Amniotic epithelial cell (primary cell): ENCODE measurements around the gene LAPTM4A.
A peak's percentile ranks its signal among the peaks of the same experiment; 100 is the strongest.

Experiments used
- DNase-seq: peaks from one replicate; pipeline ENCODE4 v3.0.0-alpha.2; 2010; ENCODE audit warnings: low read depth

LAPTM4A gene

GRCh38 chr2:20019747-20020146 is 31.7 kb downstream of the LAPTM4A start:
- DNase-seq = no peak

DNA sequence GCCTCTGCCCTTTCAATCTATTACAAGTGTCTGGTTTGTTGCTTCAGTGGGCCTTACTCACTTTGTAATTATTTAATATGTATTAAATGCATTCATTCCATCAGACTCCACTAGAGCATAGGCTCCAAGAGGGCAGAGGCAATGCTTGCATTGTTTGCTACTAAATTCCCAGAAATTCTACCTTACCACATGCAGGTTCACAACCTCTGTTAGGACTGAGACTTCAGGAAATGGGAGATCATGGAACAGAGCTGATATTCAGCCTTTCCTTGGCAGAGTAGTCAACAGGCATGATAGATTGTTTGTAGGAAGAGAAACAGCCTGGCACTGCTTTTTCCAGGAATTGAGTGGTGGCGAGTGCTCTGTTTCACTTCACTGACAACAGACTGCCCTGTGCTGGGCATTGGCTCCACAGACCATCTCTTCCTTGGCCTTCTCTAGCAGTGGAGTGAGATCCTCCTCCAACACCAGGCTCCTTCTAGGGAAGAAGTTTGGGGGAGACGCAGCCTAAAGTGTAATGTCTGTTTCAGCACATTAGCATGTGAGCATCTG is 32.8 kb downstream of the LAPTM4A start:
- DNase-seq = no peak

DNA sequence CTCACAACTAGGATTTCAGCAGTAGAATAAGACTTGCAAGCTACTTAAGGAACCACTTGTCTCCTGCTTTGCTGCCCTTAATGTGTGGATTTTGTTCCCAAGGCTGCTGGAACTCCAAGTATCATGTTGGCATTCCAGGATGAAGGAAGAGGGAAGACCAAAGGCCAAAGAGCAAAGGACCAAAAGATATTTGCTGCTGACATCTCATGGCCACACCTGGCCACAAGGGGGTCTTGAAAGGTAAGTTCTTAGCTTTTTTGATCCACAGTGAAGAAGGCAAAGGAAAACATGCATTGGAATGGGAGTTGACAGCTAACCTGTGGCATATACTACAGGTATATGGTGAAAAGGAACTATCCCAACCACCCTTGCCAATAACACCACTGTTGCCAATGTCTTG is 35.1 kb downstream of the LAPTM4A start:
- no peak for DNase-seq

- peak; percentile 55 for DNase-seq
Observed at GRCh38 chr2:20015482-20016083, 35.8 kb downstream of the LAPTM4A start.

DNA sequence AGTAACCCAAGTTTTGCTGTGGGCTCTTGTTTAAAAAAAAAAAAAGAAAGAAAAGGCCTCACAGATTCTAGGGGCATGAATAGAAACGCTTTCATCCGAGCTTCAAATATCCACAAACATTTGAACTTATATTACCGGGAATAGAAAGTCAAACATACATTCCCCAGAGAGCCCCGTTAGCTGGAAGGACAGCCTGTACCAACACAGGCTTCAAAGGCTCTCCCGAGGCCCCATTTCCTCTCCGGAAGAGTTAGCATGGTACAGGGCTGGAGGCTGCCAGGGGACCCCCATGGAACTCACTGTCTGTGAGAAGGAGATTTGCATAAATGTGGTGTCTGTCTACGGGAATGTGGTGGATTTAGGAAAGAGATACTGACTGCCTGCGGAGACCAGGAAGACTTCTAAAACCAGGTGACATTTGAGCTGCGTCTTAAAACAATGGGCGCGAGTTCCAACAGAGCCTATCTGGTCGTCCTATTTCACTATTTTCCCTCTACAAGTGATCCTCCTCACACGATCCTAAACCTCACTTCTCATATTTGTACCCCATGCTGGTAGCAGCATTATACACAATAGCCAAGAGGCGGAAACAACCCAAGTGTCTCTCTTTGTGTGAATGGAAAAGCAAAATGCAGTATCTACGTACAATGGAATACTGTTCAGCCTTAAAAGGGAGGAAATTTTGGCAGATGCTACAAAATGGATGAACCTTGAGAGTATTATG is 38.1 kb downstream of the LAPTM4A start:
- DNase-seq = no peak

DNA sequence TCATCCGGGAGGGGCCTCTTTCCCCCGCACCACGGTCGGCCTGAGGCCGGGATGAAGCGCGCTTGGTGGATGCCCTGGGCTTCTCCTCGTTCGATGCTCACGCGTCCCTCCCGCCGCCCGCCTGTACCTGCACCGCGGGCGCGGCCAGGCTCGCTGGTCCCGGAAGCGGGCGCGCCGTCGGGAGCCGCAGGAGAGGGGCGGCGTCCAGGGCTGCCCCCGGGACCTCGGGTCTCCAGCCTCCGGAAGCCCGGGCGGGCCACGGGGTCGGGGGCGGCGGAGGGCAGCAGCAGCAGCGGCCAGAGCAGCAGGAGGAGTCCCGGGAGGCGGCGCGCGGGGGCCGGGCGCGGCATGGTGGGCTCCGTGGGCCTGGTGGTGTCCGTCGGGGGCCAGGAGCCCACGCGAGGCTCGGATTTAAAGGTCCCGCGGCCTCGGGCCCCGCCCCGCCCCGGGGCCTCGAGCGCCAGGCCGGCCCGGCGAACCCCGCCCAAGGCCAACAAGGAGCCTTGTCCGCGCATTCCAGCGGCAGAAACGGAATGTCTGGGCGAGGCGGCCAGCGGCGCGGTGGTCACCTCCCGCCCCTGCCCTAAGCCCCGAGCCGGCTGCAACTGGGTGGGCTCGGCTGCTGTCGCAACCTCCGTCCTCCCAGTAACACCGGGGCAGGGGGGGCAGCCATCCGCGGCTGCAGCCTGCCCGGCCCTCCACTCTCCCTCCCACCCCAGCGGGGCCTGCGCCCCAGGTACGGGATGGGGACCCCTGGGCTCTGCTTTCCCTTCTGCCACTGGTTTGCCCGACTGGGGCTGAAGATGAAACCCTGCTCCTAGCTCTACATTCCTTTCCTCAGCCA is 38.9 kb downstream of the LAPTM4A start, which contains the start of gene MATN3:
TSS of gene MATN3 (minus strand) at position 387 of the 844 bp plus-strand sequence. CDS start at position 350, 37 bp downstream.
- DNase-seq = peak; percentile 15

- DNase-seq = no peak
Observed at GRCh38 chr2:20012032-20012281, 39.5 kb downstream of the LAPTM4A start.

DNA sequence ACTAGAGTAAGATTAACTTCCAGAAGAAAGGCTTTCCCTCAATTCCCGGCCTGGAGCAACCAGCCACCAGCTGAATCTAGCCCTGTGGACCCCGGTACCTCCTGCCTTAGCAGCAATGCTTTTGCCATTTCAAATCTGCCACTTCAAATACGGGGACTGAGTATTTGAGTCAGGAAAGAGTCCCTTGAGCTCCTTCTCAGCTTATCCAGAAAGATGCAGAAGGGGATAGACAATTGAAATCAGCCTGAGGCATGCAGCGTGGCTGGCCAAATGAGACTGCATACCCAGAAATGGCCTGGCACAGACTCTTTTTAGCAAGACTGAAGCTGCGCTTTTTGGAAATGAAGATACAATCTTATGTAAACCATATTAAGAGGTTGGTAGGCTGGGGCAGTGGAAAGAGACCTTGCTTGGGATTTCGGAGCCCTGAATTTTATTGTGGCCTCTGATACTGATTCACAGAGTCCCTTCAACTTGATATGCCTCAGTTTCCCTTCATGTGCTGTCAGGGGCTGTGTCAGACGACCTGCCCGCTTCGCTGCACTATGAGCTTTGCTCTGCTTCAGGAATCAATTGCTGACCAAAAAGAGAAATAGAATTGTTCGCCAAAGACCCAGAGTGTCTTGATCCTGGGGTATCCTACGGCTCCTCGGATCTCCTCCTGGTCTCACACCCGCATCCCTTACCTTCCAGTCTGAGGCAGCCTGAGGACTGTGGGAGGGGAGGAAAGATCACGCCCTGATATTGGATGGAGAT is 40.0 kb downstream of the LAPTM4A start:
- DNase-seq = no peak

- no peak for DNase-seq
Observed at GRCh38 chr2:20008703-20009102, 42.7 kb downstream of the LAPTM4A start.

- no peak for DNase-seq
Observed at GRCh38 chr2:20005891-20006470, 45.4 kb downstream of the LAPTM4A start.

GRCh38 chr2:20005067-20005627 is 46.3 kb downstream of the LAPTM4A start:
- no peak for DNase-seq

DNA sequence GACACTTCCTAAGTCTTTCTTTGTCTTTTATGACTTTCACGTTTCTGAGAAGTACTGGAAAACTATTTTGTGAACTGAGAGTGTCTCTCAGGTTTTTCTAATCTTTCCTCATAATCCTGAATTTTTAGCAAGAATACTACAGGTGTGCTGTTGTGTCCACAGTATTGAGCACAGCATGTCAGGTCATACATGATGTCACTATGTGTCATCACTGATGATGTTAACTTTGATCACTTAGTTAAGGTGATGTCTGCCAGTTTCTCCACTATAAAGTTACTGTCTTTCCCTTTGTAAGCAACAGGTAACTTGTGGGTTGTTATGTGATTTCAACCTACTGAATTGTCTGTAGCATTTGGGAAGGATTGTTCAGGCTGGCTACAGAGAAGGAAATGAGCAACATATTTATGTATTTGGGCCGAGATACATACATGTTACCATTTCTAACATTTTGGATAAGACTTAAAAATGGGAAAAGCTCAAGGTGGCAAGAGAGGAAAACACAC is 50.0 kb downstream of the LAPTM4A start:
- no peak for DNase-seq

DNA sequence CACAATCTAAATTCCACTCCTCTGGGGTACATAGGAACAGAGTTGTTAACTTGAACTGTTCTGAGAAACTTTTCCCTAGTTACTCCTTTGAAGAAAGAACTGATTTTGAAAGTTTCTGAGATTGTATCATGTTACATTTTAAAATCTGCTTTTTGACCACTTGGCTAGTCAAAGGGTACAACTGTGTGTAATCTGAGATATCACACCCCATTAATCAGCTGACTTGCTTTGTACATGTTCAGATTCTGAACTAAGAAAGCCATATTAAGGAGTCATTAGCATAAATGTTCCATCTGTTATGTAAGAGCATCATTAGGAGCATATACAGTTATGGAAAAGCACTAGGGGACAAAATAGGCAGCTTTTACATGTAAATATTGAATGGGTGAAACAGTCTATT is 57.7 kb downstream of the LAPTM4A start:
- no peak for DNase-seq

GRCh38 chr2:19991895-19992294 is 59.5 kb downstream of the LAPTM4A start:
- DNase-seq = no peak

GRCh38 chr2:19990416-19990728 is 61.1 kb downstream of the LAPTM4A start:
- no peak for DNase-seq

DNA sequence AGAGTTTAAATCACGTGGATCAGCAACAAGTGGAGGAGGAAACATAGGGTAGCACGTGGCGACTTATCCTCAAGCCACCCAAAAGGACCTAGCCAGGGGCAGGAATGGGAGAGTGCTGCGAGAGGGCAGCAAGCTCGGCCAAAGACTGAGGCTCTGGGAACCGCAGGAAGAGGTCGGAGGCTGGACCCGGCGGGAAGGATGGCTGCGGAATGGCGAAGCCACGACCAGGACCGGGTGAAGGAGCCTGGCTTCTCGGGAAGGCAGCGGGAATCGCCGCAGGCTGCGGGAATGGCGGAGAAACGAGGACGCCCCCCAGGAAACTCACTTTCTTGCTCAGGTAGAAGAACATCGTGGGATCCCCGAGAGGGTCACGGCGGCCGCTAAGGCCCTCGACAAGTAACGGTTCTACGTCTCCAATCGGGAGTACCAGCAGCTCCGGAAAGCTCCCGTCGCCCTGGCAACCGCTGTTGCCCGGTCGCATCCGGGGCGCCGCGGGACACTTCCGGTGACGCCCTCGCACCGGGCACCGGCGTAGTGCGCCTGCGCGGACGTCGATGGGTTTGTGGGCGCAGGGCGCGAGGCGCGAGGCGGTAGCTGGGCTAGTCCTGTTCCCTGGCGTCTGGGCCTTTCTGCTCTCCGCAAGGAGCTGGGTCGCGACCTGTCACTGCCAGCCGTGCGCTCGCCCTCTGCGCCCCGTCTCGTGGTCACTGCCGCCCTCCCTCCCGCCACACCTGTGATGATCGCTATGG is 61.6 kb downstream of the LAPTM4A start, which contains the start of gene WDR35:
TSS of gene WDR35 (minus strand) at position 439 of the 749 bp plus-strand sequence. CDS start at position 349, 90 bp downstream.
- DNase-seq = peak; percentile 81

DNA sequence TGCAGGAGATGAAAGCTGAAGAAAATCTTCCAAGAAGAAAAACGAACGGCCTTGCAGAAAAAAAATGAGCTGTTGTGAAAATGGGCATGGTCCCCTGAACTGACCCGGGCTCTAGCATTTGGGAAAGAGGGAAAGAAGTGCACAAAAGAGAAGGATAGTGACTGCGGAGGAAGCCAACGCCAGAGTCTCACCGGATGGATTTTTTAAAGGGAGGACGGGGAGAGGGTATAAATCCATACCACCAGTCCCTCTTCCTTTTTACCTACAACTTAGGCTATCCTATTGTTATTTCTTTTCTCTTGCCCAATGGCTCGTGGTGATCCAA is 62.1 kb downstream of the LAPTM4A start:
- DNase-seq = no peak

DNA sequence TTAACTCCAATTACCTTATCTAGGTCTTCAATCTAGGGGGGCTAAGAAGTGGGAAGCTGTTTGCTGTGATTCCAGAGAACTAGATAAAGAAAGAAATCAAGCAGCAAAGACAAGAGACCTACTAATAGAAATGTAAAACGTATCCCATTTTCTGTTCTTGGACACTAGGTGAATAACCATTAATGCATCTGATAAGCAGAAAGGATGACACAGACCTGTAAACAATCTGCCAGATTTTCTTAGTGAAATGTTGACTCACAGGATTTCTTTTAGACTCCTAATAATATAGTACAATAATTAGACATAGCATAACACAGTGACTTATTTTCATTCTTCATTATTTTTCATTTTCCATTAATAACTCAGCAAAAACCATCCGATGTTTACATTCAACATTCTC is 62.8 kb downstream of the LAPTM4A start:
- DNase-seq = peak; percentile 26

DNA sequence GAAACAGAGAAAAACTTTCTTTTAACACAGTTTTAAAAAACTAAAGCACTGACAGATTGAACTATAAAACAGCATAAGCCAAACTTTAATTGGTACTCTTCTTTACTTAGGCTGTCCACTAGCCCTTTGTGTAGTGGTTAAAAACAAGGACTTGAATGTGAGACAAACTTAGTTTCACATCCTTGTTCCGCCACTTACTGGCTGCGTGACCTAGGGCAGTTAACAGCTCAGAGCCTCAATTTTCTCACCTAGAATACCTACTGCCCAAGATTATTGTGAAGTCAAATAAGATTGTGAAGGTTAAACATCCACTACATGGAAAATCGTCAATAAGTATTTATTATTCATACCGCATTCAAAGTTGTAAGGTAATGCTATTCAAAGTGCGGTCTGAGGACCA is 63.5 kb downstream of the LAPTM4A start:
- DNase-seq = no peak
